HG03025 (cell line): Measurements from ENCODE around the gene CDA.

Source experiments
- ATAC-seq: cut with Tn5 transposase; IDR thresholded peaks from one replicate; pipeline ENCODE4 v1.9.1; 2021; ENCODE audit warnings: mild to moderate bottlenecking, moderate library complexity; ENCODE audit not compliant: unreplicated experiment, low FRiP score

Gene CDA

GRCh38 chr1:20614131-20614579 is 25.3 kb downstream of the CDA start:
- ATAC-seq, result no peak

- no peak for ATAC-seq
These were observed 27.3 kb downstream of the CDA start for GRCh38 chr1:20615946-20616846.

- ATAC-seq, result no peak
These were observed 28.1 kb downstream of the CDA start for GRCh38 chr1:20616847-20617487.

GRCh38 chr1:20618550-20618949 is 29.7 kb downstream of the CDA start:
- no peak for ATAC-seq

GRCh38 chr1:20619999-20620398 is 31.1 kb downstream of the CDA start:
- no peak for ATAC-seq

- no peak for ATAC-seq
These were observed 32.1 kb downstream of the CDA start for GRCh38 chr1:20621012-20621411.

GRCh38 chr1:20624709-20625108 is 35.8 kb downstream of the CDA start:
- no peak for ATAC-seq

- no peak for ATAC-seq
These were observed 36.5 kb downstream of the CDA start for GRCh38 chr1:20625176-20626097.

GRCh38 chr1:20626098-20626427 is 37.2 kb downstream of the CDA start:
- no peak for ATAC-seq

- ATAC-seq, result no peak
These were observed 37.6 kb downstream of the CDA start for GRCh38 chr1:20626524-20626923.

- ATAC-seq, result no peak
These were observed 41.8 kb downstream of the CDA start for GRCh38 chr1:20630729-20631128.

GRCh38 chr1:20632386-20632785 is 43.5 kb downstream of the CDA start:
- no peak for ATAC-seq

- peak; percentile 55 for ATAC-seq
These were observed 44.5 kb downstream of the CDA start, which contains the start of gene PINK1 for GRCh38 chr1:20633190-20634064. PINK1 (plus strand) TSS chr1:20633458; CDS start chr1:20633549, 91 bp downstream.

GRCh38 chr1:20634065-20634593 is 45.2 kb downstream of the CDA start:
- ATAC-seq, result no peak

- ATAC-seq, result no peak
These were observed 45.7 kb downstream of the CDA start for GRCh38 chr1:20634594-20635084.

- no peak for ATAC-seq
These were observed 48.0 kb downstream of the CDA start for GRCh38 chr1:20636785-20637347.

- ATAC-seq, result no peak
These were observed 51.3 kb downstream of the CDA start for GRCh38 chr1:20640183-20640597.

GRCh38 chr1:20641975-20642374 is 53.1 kb downstream of the CDA start:
- no peak for ATAC-seq

- no peak for ATAC-seq
These were observed 54.2 kb downstream of the CDA start for GRCh38 chr1:20643080-20643479.
